ENCODE results near the gene SMAD5. TPM values are rescaled to one million over a fixed set of nuclear protein-coding genes. Genes with fewer than 3 reads are reported as not detected.
A peak's percentile ranks its signal among the peaks of the same experiment; 100 is the strongest.

Gene SMAD5
- total and polyA plus RNA-seq, 8 donors: 4.3 to 46.1 (median 20.7) TPM

DNA sequence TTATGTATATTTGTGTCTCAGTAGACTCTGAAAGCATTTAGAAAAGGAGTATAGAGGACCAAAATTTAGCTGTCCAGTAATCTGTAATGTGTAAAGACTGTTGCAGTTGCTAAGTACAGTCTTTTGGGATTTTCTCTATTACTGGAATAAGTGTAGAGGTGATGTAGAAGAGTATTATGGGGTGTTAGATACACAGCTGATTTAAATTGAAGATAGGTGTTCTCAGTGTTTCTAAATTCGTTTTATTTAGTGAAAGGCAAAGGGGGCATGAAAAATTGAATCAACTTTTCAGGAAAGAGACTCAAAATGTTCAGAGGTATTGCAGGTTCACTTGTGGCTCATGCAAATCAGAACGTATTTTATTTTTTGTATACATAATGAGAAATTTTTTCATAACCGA is 13.6 kb downstream of the SMAD5 start:
- peaks cover 15 to 26% (median 25%) of the 10 kb centered on the region in 3 donors for H3K4me1 ChIP-seq
- intact Hi-C loops (cut with DNase I): no loop called here
- 66 to 67% methylated on average over 3 of the region's 3 CpGs for WGBS, 2 donors

DNA sequence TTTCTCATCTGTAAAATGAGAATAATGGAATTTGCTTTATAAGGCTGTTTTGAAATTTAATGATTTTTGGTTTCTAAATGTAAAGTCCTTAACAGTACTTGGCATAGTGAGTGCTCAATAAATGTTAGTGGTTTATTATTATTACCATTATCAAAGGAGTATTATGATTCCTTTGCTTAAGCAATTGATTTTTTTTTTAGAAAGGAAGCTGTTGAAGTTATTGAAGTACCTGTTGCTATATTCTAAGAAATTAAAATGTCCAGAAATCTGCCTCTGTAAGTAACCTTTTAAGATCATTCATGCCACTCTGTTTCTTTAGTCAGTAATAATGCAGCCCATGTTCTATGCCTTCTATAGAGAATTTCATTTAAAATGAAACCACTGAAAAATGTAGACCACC is 15.0 kb downstream of the SMAD5 start:
- intact Hi-C loops (cut with DNase I): no loop called here

More for the DNA sequence above, 13.6 kb downstream of the SMAD5 start:
- TF ChIP-seq, protein P1, sequence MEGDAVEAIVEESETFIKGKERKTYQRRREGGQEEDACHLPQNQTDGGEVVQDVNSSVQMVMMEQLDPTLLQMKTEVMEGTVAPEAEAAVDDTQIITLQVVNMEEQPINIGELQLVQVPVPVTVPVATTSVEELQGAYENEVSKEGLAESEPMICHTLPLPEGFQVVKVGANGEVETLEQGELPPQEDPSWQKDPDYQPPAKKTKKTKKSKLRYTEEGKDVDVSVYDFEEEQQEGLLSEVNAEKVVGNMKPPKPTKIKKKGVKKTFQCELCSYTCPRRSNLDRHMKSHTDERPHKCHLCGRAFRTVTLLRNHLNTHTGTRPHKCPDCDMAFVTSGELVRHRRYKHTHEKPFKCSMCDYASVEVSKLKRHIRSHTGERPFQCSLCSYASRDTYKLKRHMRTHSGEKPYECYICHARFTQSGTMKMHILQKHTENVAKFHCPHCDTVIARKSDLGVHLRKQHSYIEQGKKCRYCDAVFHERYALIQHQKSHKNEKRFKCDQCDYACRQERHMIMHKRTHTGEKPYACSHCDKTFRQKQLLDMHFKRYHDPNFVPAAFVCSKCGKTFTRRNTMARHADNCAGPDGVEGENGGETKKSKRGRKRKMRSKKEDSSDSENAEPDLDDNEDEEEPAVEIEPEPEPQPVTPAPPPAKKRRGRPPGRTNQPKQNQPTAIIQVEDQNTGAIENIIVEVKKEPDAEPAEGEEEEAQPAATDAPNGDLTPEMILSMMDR (IDR thresholded peaks at IDR 0.05): no peak
- H3K27ac ChIP-seq: no peak overlapping the region
- H3K27me3 ChIP-seq: no peaks in the 10 kb centered on the region
- FAIRE-seq: no peak
- H3K4me3 ChIP-seq: no peak overlapping the region
- DNase-seq: no peak
- no peaks in the 10 kb centered on the region for H3K36me3 ChIP-seq
- no peak for ATAC-seq
- no peaks in the 10 kb centered on the region for H3K9me3 ChIP-seq

DNA sequence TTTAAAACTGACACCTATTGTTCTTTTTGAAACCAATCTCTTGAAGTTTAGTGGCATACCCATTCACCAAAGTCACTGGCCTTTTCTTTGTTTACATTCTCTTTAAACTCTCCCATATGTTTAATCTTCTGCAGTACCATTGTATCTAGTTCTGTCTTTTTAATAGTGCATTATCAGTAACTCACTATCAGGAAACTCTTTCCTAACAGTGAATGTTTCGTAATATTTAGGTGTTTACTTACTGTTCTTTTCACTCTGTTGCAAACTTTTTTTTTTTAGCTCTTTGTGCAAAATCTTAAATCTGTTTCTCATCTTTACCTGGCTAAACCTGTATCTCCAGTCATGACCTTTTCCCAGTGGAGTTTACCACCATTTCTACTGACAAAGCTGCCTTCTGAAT is 17.2 kb downstream of the SMAD5 start:
- H3K27me3 ChIP-seq: no peaks in the 10 kb centered on the region
- no peak for FAIRE-seq
- no peaks in the 10 kb centered on the region for H3K9me3 ChIP-seq
- peaks cover 0 to 10% (median 0%) of the 10 kb centered on the region in 3 donors for H3K36me3 ChIP-seq
- ATAC-seq: peak in 3 of 4 donors; percentile 54 to 70 (median 59)
- TF ChIP-seq, protein P1 (IDR thresholded peaks at IDR 0.05): no peak
- intact Hi-C loops (cut with DNase I): no loop called here
- 13 to 14% methylated on average over 1 of the region's 1 CpG for WGBS, 2 donors
- peaks cover 15 to 18% (median 17%) of the 10 kb centered on the region in 3 donors for H3K4me1 ChIP-seq
- DNase-seq: no peak
- H3K27ac ChIP-seq: peak overlapping the region in 1 of 4 donors; percentile 12
- H3K4me3 ChIP-seq: no peak overlapping the region

More for the DNA sequence above, 15.0 kb downstream of the SMAD5 start:
- H3K36me3 ChIP-seq: no peaks in the 10 kb centered on the region
- H3K4me1 ChIP-seq: peaks cover 15 to 25% (median 19%) of the 10 kb centered on the region in 3 donors
- FAIRE-seq (no peak), DNase-seq (no peak), ATAC-seq (no peak)
- H3K9me3 ChIP-seq: no peaks in the 10 kb centered on the region
- no peaks in the 10 kb centered on the region for H3K27me3 ChIP-seq
- TF ChIP-seq, protein P1 (IDR thresholded peaks at IDR 0.05): no peak
- H3K27ac ChIP-seq: no peak overlapping the region
- no peak overlapping the region for H3K4me3 ChIP-seq

DNA sequence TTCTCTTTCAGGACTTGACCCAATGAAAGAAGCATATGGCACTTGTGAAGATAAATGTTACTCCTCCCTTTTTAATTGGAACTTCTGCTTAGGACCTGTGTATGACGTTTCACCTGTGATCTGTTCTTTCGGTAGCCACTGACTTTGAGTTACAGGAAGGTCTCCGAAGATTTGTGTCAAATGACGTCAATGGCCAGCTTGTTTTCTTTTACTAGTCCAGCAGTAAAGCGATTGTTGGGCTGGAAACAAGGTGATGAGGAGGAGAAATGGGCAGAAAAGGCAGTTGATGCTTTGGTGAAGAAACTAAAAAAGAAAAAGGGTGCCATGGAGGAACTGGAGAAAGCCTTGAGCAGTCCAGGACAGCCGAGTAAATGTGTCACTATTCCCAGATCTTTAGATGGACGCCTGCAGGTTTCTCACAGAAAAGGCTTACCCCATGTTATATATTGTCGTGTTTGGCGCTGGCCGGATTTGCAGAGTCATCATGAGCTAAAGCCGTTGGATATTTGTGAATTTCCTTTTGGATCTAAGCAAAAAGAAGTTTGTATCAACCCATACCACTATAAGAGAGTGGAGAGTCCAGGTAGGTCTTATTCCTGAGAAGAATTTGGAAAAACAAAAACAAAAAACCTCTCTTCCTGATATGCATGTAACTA is 21.1 kb downstream of the SMAD5 start:
- Histone ChIP-seq H3K9me3 (no peaks in the 10 kb centered on the region), H3K27ac (no peak overlapping the region), H3K36me3 (peaks cover 0 to 19% (median 0%) of the 10 kb centered on the region in 3 donors), H3K4me3 (no peak overlapping the region), H3K4me1 (peaks cover 15 to 18% (median 17%) of the 10 kb centered on the region in 3 donors), H3K27me3 (no peaks in the 10 kb centered on the region)
- FAIRE-seq: no peak
- no peak for DNase-seq
- intact Hi-C loops (cut with DNase I): no loop called here
- 92 to 96% methylated on average over 11 of the region's 11 CpGs for WGBS, 2 donors
- ATAC-seq: no peak
- TF ChIP-seq, protein P1 (IDR thresholded peaks at IDR 0.05): no peak

DNA sequence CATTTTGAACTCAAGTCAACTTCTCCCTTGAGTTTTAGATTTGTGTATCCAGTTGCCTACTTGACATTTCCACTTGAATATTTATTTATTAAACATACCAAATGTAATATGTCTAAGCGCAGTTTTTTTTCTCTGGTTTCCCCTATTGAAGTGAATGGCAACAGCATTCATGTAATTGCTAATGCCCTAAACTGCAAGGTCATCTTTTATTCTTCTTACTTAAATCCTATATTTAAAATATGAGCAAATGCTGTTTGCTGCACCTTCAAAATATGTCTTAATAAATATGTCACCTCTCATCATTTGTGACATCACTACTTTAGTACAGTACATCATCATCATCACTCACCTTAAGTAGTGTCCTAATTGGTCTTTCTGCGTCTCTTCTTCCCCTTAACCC is 22.4 kb downstream of the SMAD5 start:
- no peak for ATAC-seq
- WGBS, 2 donors: 97% methylated on average over 2 of the region's 2 CpGs
- peaks cover 5 to 8% (median 7%) of the 10 kb centered on the region in 3 donors for H3K4me1 ChIP-seq
- H3K9me3 ChIP-seq: no peaks in the 10 kb centered on the region
- no peak for FAIRE-seq
- TF ChIP-seq, protein P1 (IDR thresholded peaks at IDR 0.05): no peak
- no peak overlapping the region for H3K4me3 ChIP-seq
- H3K27ac ChIP-seq: no peak overlapping the region
- intact Hi-C loops (cut with DNase I): no loop called here
- no peaks in the 10 kb centered on the region for H3K27me3 ChIP-seq
- peaks cover 0 to 19% (median 0%) of the 10 kb centered on the region in 3 donors for H3K36me3 ChIP-seq
- no peak for DNase-seq

Measured in pancreas (tissue), 10 donors.